ENCODE data around the gene DMRT3.
A peak's percentile ranks its signal among the peaks of the same experiment; 100 is the strongest.

DMRT3 gene

DNA sequence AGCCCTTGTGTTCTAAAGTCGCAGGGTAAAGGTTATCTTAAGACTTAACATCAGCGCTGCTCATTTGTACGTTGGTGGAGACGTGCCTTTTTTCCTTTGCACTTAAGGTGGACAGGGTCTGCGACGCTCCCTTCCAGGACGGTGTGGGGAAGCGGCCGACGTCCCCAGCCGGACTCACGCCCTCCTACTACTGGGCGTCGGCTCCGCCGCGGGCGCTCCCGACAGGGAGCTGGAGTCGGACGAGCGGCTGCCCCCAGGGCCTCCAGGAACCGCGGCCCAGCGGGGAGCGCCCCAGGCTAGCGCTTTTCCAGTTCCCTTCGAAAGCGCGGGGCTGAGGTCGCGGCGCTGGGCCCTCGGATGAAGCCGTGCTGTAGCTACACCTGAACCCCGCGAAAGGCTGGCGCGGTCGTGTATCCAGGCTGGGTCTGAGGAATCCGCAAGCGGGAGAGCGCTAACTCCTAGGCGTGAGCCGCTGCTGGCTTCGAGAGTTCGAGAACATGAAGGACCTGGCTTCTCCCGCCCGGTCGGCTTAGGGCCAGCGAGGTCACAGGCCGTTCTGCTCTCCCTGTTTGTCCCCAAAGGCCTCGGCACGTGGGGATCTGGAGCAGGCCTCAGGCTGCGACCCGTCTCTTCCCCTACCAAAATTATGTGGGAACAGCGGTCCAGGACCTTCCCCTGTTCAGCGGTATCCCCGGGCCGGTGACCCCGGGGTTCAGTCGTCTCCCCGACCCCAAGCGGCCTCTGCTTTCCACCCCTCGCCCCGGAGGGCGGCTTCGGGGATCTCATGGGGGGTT is 3.8 kb upstream of the DMRT3 start:
- Histone ChIP-seq H3K27me3 (peaks cover 0 to 92% of the 10 kb centered on the region in 2 donors), H3K4me1 (peaks cover 0 to 51% (median 42%) of the 10 kb centered on the region in 4 donors), H3K36me3 (no peaks in the 10 kb centered on the region), H3K4me3 (peak overlapping the region; percentile 36 to 48), H3K9me3 (no peaks in the 10 kb centered on the region), H3K27ac (no peak overlapping the region)
- TF ChIP-seq, protein P1, sequence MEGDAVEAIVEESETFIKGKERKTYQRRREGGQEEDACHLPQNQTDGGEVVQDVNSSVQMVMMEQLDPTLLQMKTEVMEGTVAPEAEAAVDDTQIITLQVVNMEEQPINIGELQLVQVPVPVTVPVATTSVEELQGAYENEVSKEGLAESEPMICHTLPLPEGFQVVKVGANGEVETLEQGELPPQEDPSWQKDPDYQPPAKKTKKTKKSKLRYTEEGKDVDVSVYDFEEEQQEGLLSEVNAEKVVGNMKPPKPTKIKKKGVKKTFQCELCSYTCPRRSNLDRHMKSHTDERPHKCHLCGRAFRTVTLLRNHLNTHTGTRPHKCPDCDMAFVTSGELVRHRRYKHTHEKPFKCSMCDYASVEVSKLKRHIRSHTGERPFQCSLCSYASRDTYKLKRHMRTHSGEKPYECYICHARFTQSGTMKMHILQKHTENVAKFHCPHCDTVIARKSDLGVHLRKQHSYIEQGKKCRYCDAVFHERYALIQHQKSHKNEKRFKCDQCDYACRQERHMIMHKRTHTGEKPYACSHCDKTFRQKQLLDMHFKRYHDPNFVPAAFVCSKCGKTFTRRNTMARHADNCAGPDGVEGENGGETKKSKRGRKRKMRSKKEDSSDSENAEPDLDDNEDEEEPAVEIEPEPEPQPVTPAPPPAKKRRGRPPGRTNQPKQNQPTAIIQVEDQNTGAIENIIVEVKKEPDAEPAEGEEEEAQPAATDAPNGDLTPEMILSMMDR (IDR thresholded peaks at IDR 0.05), result no peak
- intact Hi-C loops (cut with DNase I; ENCODE audit: low total_unique reads), result no loop called here
- DNase-seq, result no peak

GRCh38 chr9:973295-973834 is 3.1 kb upstream of the DMRT3 start:
- Histone ChIP-seq H3K9me3 (no peaks in the 10 kb centered on the region), H3K27ac (no peak overlapping the region), H3K36me3 (no peaks in the 10 kb centered on the region), H3K4me3 (no peak overlapping the region), H3K4me1 (peaks cover 0 to 51% (median 42%) of the 10 kb centered on the region in 4 donors), H3K27me3 (peaks cover 0 to 98% of the 10 kb centered on the region in 2 donors)
- DNase-seq, result no peak
- TF ChIP-seq, protein P1 (IDR thresholded peaks at IDR 0.05), result no peak
- intact Hi-C loops (cut with DNase I; ENCODE audit: low total_unique reads), result no loop called here

DNA sequence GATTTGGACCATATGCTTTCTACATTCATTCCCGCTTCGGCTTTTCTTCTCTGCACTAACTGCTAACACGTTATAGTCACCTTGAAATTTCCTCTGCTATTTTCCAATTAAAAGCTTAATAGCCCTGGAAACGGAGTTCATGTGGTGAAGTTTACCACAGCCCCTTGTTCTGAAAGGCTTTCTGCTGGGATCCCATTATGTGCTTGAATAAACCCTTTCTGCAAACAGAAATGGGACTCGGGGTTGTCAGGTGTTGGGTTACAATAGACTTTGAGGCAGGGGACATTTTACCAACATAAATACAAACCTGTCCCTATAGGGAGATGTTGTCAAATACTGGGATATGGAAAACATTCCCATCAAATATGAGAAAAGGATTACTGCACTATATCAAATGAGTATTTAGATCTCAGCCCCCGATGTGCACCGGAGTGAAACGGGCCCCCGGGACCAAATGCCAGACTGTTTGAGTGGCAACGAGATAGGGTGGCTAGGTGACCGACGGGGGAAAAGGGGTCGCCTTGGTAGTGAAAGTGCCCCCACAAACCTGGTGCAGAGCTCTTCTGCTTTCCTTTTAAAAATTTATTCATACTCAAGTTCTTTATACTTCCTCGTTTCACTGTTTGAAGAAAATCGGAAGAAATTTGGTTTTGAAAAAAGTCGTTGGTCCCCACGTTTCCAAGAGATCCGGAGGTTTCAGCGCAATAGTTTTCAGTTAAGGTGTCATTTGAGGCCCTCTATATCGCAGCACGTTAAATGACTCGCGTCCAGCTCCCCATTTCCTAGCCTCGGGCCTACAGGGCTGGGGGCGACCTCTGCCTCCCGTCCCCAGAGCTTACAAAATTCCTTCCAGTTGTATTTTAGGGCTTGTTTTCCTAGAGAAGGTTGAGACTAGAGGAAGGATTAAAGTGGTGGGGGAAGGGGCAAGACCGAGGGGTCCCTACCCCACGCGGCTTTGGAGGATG is 2.1 kb upstream of the DMRT3 start:
- Histone ChIP-seq H3K9me3 (no peaks in the 10 kb centered on the region), H3K4me3 (no peak overlapping the region), H3K4me1 (peaks cover 0 to 51% (median 42%) of the 10 kb centered on the region in 4 donors), H3K27ac (no peak overlapping the region), H3K36me3 (no peaks in the 10 kb centered on the region), H3K27me3 (peaks cover 0 to 98% of the 10 kb centered on the region in 2 donors)
- intact Hi-C loops (cut with DNase I; ENCODE audit: low total_unique reads), result no loop called here
- TF ChIP-seq, protein P1 (IDR thresholded peaks at IDR 0.05), result no peak
- no peak for DNase-seq

DNA sequence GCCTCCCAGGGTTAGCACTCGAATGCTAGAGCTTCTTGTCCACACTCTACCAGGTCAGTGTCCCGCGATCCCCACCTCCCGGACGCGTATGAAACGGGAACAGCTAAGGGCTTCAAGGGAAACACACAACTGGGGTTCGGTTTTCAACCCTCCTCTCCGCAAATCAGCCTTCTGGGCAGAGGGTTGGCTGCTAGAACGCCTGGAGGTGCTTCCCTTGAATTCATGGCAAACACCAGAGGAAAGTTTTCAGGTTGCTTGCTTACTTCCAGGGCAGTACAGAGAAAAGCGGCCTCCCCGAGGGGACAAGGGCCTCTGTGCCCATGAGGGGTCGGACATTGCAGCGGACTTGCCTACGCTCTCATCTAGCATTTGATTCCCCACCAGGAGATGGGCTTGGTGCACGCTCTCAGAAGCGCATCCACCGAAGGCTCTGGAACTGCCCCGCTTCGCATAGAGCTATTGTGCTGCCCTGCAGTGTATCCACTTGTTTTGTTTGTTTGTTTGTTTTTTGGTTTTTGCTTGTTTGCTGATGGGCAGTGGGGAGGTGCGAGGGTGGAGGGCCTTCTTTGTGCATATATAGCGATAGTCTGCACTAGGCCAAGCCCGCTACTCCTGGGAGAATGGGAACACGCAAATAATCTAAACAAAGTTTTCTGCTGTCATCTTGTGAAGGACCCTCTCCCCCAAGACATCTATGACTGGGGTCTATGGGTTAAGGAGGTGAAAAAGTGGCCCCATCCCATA is 1.3 kb upstream of the DMRT3 start:
- DNase-seq, result no peak
- no peak overlapping the region for H3K4me3 ChIP-seq
- intact Hi-C loops (cut with DNase I; ENCODE audit: low total_unique reads), result no loop called here
- H3K4me1 ChIP-seq, result peaks cover 0 to 43% (median 34%) of the 10 kb centered on the region in 4 donors
- no peaks in the 10 kb centered on the region for H3K36me3 ChIP-seq
- H3K9me3 ChIP-seq, result no peaks in the 10 kb centered on the region
- H3K27ac ChIP-seq, result no peak overlapping the region
- TF ChIP-seq, protein P1 (IDR thresholded peaks at IDR 0.05), result no peak
- peaks cover 0 to 90% of the 10 kb centered on the region in 2 donors for H3K27me3 ChIP-seq

- H3K27ac ChIP-seq, result no peak overlapping the region
- H3K36me3 ChIP-seq, result no peaks in the 10 kb centered on the region
- H3K9me3 ChIP-seq, result no peaks in the 10 kb centered on the region
- peak overlapping the region in 1 of 2 donors; percentile 38 for H3K4me3 ChIP-seq
- TF ChIP-seq, protein P1 (IDR thresholded peaks at IDR 0.05), result no peak
- peaks cover 0 to 86% of the 10 kb centered on the region in 2 donors for H3K27me3 ChIP-seq
- no peak for DNase-seq
- peaks cover 0 to 37% (median 30%) of the 10 kb centered on the region in 4 donors for H3K4me1 ChIP-seq
- intact Hi-C loops (cut with DNase I; ENCODE audit: low total_unique reads), result no loop called here
These were observed 656 bp upstream of the DMRT3 start for GRCh38 chr9:975740-976257.

All from tibial artery (tissue), 4 donors.